ENCODE results near the gene WWOX. TPM values are rescaled to one million over a fixed set of nuclear protein-coding genes. Genes with fewer than 3 reads are reported as not detected.

Gene WWOX
- total RNA-seq, 2 experiments from 2014 or later, result 19.1 to 23.7 TPM

GRCh38 chr16:78919852-78920251 is 820.4 kb downstream of the WWOX start:
- intact Hi-C loops (cut with micrococcal nuclease), result no loop called here
- ATAC-seq (no peak), DNase-seq (no peak)
- Mint-ChIP-seq H3K27ac (no peak overlapping the region), H3K9me3 (peaks cover 33% of the 10 kb centered on the region), H3K4me3 (no peak overlapping the region), H3K27me3 (no peaks in the 10 kb centered on the region), H3K4me1 (ENCODE audit: low read depth) (no peaks in the 10 kb centered on the region), H3K36me3 (ENCODE audit: low read depth) (peaks cover 12% of the 10 kb centered on the region)
- ChIA-PET POLR2A (no interaction called here), CTCF (no interaction called here)
- no peak for TF ChIP-seq CTCF (IDR thresholded peaks at IDR 0.05)

- H3K4me1 Mint-ChIP-seq (ENCODE audit: low read depth), result no peaks in the 10 kb centered on the region
- CTCF ChIA-PET, result interaction anchor here (1.2 kb wide), 1 partner anchor 9 kb away, joined by 4 read pairs; no protein-coding TSS in a partner anchor
Measured at GRCh38 chr16:78920621-78921020, 821.2 kb downstream of the WWOX start.

GRCh38 chr16:78925083-78925767 is 825.8 kb downstream of the WWOX start:
- Mint-ChIP-seq H3K36me3 (ENCODE audit: low read depth) (peaks cover 10% of the 10 kb centered on the region), H3K4me1 (ENCODE audit: low read depth) (no peaks in the 10 kb centered on the region), H3K4me3 (no peak overlapping the region), H3K9me3 (peaks cover 22% of the 10 kb centered on the region), H3K27me3 (no peaks in the 10 kb centered on the region), H3K27ac (no peak overlapping the region)
- ChIA-PET CTCF (interaction anchor here (1.4 to 1.6 kb wide), 2 partner anchors 11 to 147 kb away, joined by 3 to 8 read pairs; no protein-coding TSS in a partner anchor), POLR2A (no interaction called here)
- peak; percentile 50 for DNase-seq
- intact Hi-C loops (cut with micrococcal nuclease), result no loop called here
- peak; percentile 34 for TF ChIP-seq CTCF (IDR thresholded peaks at IDR 0.05)
- no peak for ATAC-seq

More at GRCh38 chr16:78920621-78921020, 821.2 kb downstream of the WWOX start:
- Mint-ChIP-seq H3K27ac (no peak overlapping the region), H3K36me3 (ENCODE audit: low read depth) (peaks cover 12% of the 10 kb centered on the region), H3K9me3 (peaks cover 28% of the 10 kb centered on the region), H3K27me3 (no peaks in the 10 kb centered on the region), H3K4me3 (no peak overlapping the region)
- no peak for ATAC-seq
- intact Hi-C loops (cut with micrococcal nuclease), result no loop called here
- DNase-seq, result no peak
- POLR2A ChIA-PET, result interaction anchor here (0.8 kb wide), 1 partner anchor 27 kb away, joined by 3 read pairs; no protein-coding TSS in a partner anchor
- TF ChIP-seq CTCF (IDR thresholded peaks at IDR 0.05), result no peak

- Mint-ChIP-seq H3K9me3 (peaks cover 7% of the 10 kb centered on the region), H3K4me1 (ENCODE audit: low read depth) (no peaks in the 10 kb centered on the region), H3K27ac (no peak overlapping the region), H3K36me3 (ENCODE audit: low read depth) (peaks cover 9% of the 10 kb centered on the region), H3K27me3 (no peaks in the 10 kb centered on the region), H3K4me3 (no peak overlapping the region)
- no peak for TF ChIP-seq CTCF (IDR thresholded peaks at IDR 0.05)
- DNase-seq (no peak), ATAC-seq (no peak)
- intact Hi-C loops (cut with micrococcal nuclease), result no loop called here
- CTCF ChIA-PET, result interaction anchor here (0.8 kb wide), 1 partner anchor 328 kb away, joined by 3 read pairs; no protein-coding TSS in a partner anchor
- POLR2A ChIA-PET, result no interaction called here
Measured at GRCh38 chr16:78926723-78927210, 827.3 kb downstream of the WWOX start.

- intact Hi-C loops (cut with micrococcal nuclease), result no loop called here
- POLR2A ChIA-PET, result no interaction called here
- no peak overlapping the region for H3K27ac Mint-ChIP-seq
Measured at GRCh38 chr16:78927766-78928165, 828.3 kb downstream of the WWOX start.

More at GRCh38 chr16:78927766-78928165, 828.3 kb downstream of the WWOX start:
- ATAC-seq (no peak), DNase-seq (no peak)
- H3K4me3 Mint-ChIP-seq, result no peak overlapping the region
- no peaks in the 10 kb centered on the region for H3K4me1 Mint-ChIP-seq (ENCODE audit: low read depth)
- peaks cover 3% of the 10 kb centered on the region for H3K9me3 Mint-ChIP-seq
- no peaks in the 10 kb centered on the region for H3K27me3 Mint-ChIP-seq
- TF ChIP-seq CTCF (IDR thresholded peaks at IDR 0.05), result no peak
- CTCF ChIA-PET, result no interaction called here
- peaks cover 6% of the 10 kb centered on the region for H3K36me3 Mint-ChIP-seq (ENCODE audit: low read depth)

All from activated CD8-positive, alpha-beta T cell treated with anti-CD3 and anti-CD28 coated beads for 36 hours (primary cell).